PC-9 (cell line): ENCODE results near the gene SYNJ1. TPM values are rescaled to one million over a fixed set of nuclear protein-coding genes. Genes with fewer than 3 reads are reported as not detected.

Source experiments
- BruUV-seq: library from RNA; stranded (reverse); fragments of 400-500 nt; replicated peaks from 2 replicates; lab custom pipeline; 2021; lab: Mats Ljungman, UMichigan
- CTCF ChIA-PET: fragments of 300-600 bp; sonication (Branson Sonifier 250); formaldehyde crosslinking; loops from one replicate; lab custom pipeline; 2022; ENCODE audit warnings: antibody characterized with exemption; lab: Charles Lee
- POLR2A ChIA-PET: fragments of 300-600 bp; sonication (Branson Sonifier 250); formaldehyde crosslinking; loops from one replicate; lab custom pipeline; 2022; ENCODE audit warnings: antibody characterized with exemption; ENCODE audit not compliant: unreplicated experiment; lab: Charles Lee
- DNase-seq, 2 experiments: peaks; one replicate each; pipeline versions ENCODE4 v3.0.0 to v3.0.0-alpha.2; 2015 to 2022; ENCODE audit warnings: mixed read lengths in 1 of 2
- H2AFZ ChIP-seq: fragments of 200-600 bp; sonication (generic); 2 replicates; pipeline ENCODE4 v1.8.1; 2017; ENCODE audit warnings: antibody characterized with exemption
- H3F3A ChIP-seq: fragments of 200-600 bp; sonication (generic); 2 replicates; pipeline ENCODE4 v1.8.1; 2017; ENCODE audit warnings: antibody characterized with exemption, mild to moderate bottlenecking, low read depth; ENCODE audit not compliant: insufficient read depth
- H3K27ac ChIP-seq: fragments of 200-600 bp; sonication (generic); 2 replicates; pipeline ENCODE4 v1.6.1; 2016; ENCODE audit warnings: mixed run types
- H3K27me3 ChIP-seq: fragments of 200-600 bp; sonication (generic); 2 replicates; pipeline ENCODE4 v1.6.1; 2016; ENCODE audit warnings: low read depth, mixed run types; ENCODE audit not compliant: insufficient read depth
- H3K36me3 ChIP-seq: fragments of 200-600 bp; sonication (generic); 2 replicates; pipeline ENCODE4 v1.6.1; 2016; ENCODE audit warnings: low read depth, mixed run types
- H3K4me1 ChIP-seq: fragments of 200-600 bp; sonication (generic); replicated peaks from 2 replicates; pipeline ENCODE4 v1.6.1; 2016; ENCODE audit warnings: mixed run types; ENCODE audit not compliant: insufficient read depth
- H3K4me2 ChIP-seq: fragments of 200-600 bp; sonication (generic); 2 replicates; pipeline ENCODE4 v1.6.1; 2017; ENCODE audit warnings: mixed run types
- H3K4me3 ChIP-seq: fragments of 200-600 bp; sonication (generic); 2 replicates; pipeline ENCODE4 v1.6.1; 2016; ENCODE audit warnings: mixed run types
- H3K79me2 ChIP-seq: fragments of 200-600 bp; sonication (generic); 2 replicates; pipeline ENCODE4 v1.6.1; 2017; ENCODE audit warnings: low read depth, mixed run types
- H3K9me2 ChIP-seq: fragments of 200-600 bp; sonication (generic); 2 replicates; pipeline ENCODE4 v1.8.1; 2017; ENCODE audit warnings: mild to moderate bottlenecking; ENCODE audit not compliant: insufficient read depth
- H3K9me3 ChIP-seq: fragments of 200-600 bp; sonication (generic); 2 replicates; pipeline ENCODE4 v1.8.1; 2016; ENCODE audit warnings: low read depth; ENCODE audit not compliant: insufficient read depth
- H4K20me1 ChIP-seq: fragments of 200-600 bp; sonication (generic); 2 replicates; pipeline ENCODE4 v1.8.1; 2017; ENCODE audit not compliant: insufficient read depth
- CTCF ChIP-seq: fragments of 200-600 bp; sonication (generic); conservative IDR thresholded peaks from 2 replicates; pipeline ENCODE4 v1.6.1; 2017; ENCODE audit warnings: mixed run types, antibody characterized with exemption, mild to moderate bottlenecking, moderate library complexity
- EZH2 ChIP-seq: fragments of 200-600 bp; sonication (generic); IDR thresholded peaks from 2 replicates; pipeline ENCODE4 v1.8.0; 2017; ENCODE audit warnings: antibody characterized with exemption, low read depth
- intact Hi-C: fragments of 100-400 bp; cut with micrococcal nuclease; formaldehyde crosslinking; loops from one replicate; pipeline ENCODE4 v1.10.0; 2022; ENCODE audit not compliant: unreplicated experiment
- total RNA-seq: library from RNA; stranded (reverse); gene quantifications from 2 replicates; pipeline ENCODE4 v1.2.3, GENCODE V29; 2021

Gene SYNJ1
- total RNA-seq, 1 experiment from 2014 or later: 4.8 TPM

- no peak overlapping the region for H3K4me2 ChIP-seq
- TF ChIP-seq CTCF (no peak), EZH2 (no peak)
- ChIA-PET POLR2A (no interaction called here), CTCF (no interaction called here)
- no peaks in the 10 kb centered on the region for H4K20me1 ChIP-seq
- no peaks in the 10 kb centered on the region for H3K9me3 ChIP-seq
- no peak overlapping the region for H3K4me3 ChIP-seq
- no peaks in the 10 kb centered on the region for H3K36me3 ChIP-seq
- intact Hi-C loops: no loop called here
- DNase-seq: no peak
- H3F3A ChIP-seq: no peaks in the 10 kb centered on the region
- H3K4me1 ChIP-seq: no peaks in the 10 kb centered on the region
- BruUV-seq: no TSS peak
- H3K79me2 ChIP-seq: no peaks in the 10 kb centered on the region
- H3K27me3 ChIP-seq: no peaks in the 10 kb centered on the region
- H3K9me2 ChIP-seq: no peaks in the 10 kb centered on the region
- no peak overlapping the region for H3K27ac ChIP-seq
- H2AFZ ChIP-seq: no peak overlapping the region
Observed at GRCh38 chr21:32690085-32690484, 37.7 kb downstream of the SYNJ1 start.

- H3K27ac ChIP-seq: no peak overlapping the region
- H3K4me1 ChIP-seq: no peaks in the 10 kb centered on the region
- no peak overlapping the region for H3K4me2 ChIP-seq
- no peak overlapping the region for H3K4me3 ChIP-seq
- no peak for DNase-seq
- ChIA-PET POLR2A (no interaction called here), CTCF (no interaction called here)
- H3K79me2 ChIP-seq: no peaks in the 10 kb centered on the region
- no peaks in the 10 kb centered on the region for H3K9me3 ChIP-seq
- intact Hi-C loops: no loop called here
- H3K36me3 ChIP-seq: no peaks in the 10 kb centered on the region
- H3K27me3 ChIP-seq: no peaks in the 10 kb centered on the region
- no peaks in the 10 kb centered on the region for H3K9me2 ChIP-seq
- H2AFZ ChIP-seq: no peak overlapping the region
- no peak for TF ChIP-seq CTCF
- no peak for TF ChIP-seq EZH2
- H4K20me1 ChIP-seq: no peaks in the 10 kb centered on the region
- BruUV-seq: no TSS peak
- no peaks in the 10 kb centered on the region for H3F3A ChIP-seq
Observed at GRCh38 chr21:32687643-32688345, 40.0 kb downstream of the SYNJ1 start.

- TF ChIP-seq CTCF (no peak), EZH2 (no peak)
- DNase-seq: no peak
- Histone ChIP-seq H2AFZ (no peak overlapping the region), H3K9me3 (no peaks in the 10 kb centered on the region), H3K4me1 (no peaks in the 10 kb centered on the region), H4K20me1 (no peaks in the 10 kb centered on the region), H3K9me2 (no peaks in the 10 kb centered on the region), H3F3A (no peaks in the 10 kb centered on the region), H3K4me3 (no peak overlapping the region), H3K79me2 (no peaks in the 10 kb centered on the region), H3K27ac (no peak overlapping the region), H3K27me3 (no peaks in the 10 kb centered on the region), H3K36me3 (no peaks in the 10 kb centered on the region), H3K4me2 (no peak overlapping the region)
- CTCF ChIA-PET: no interaction called here
- POLR2A ChIA-PET: no interaction called here
- BruUV-seq: no TSS peak
- intact Hi-C loops: no loop called here
Observed at GRCh38 chr21:32682696-32683474, 44.9 kb downstream of the SYNJ1 start.
